ENCODE measurements around the gene TRAP1.

- TF ChIP-seq CTCF (IDR thresholded peaks at IDR 0.05) (no peak), POLR2A (IDR thresholded peaks at IDR 0.05) (no peak), POLR2AphosphoS5 (IDR thresholded peaks at IDR 0.05) (no peak)
Observed at GRCh38 chr16:3661922-3662321, 55.4 kb downstream of the TRAP1 start.
